ENCODE results near the gene TMEM139. TPM values are rescaled to one million over a fixed set of nuclear protein-coding genes. Genes with fewer than 3 reads are reported as not detected.
"Not testable (repeated sequence)": the region's sequence is repeated elsewhere in the genome, so short reads cannot be mapped to it uniquely, and the experiment has no call there.

The TMEM139 gene
- total RNA-seq, 3 donors from 2014 or later, result 16.2 to 49.4 (median 46.6) TPM

DNA sequence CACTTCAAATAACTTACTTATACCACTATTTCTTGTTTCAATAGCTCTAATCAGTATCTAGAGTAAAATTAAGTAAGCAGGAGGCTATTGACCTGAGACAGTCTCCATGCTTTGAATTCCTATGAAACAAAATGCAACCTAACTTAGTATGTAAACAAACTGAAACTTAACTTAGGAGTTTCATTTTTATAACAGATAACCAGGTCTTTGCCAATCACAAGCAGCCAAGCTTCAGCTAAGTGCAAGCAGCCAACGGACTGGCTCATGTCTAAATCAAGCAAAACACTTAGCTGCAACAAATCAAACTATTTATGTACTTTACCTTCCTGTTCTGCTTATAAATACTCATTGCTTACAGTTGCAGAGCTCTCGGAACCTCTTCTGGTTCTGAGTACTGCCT is 25.9 kb upstream of the TMEM139 start:
- Histone ChIP-seq H3K4me3 (no peak overlapping the region), H3K36me3 (ENCODE audit: low read depth) (no peaks in the 10 kb centered on the region), H3K4me1 (ENCODE audit: low read depth) (peaks cover 17% of the 10 kb centered on the region), H3K9me3 (peaks cover 2% of the 10 kb centered on the region)
- TF ChIP-seq CTCF (IDR thresholded peaks at IDR 0.05), result no peak
- intact Hi-C loops (cut with DNase I, micrococcal nuclease), result no loop called here
- DNase-seq (peak in 1 of 3 donors; percentile 28), ATAC-seq (no peak)

GRCh38 chr7:143259765-143260164 is 25.0 kb upstream of the TMEM139 start:
- TF ChIP-seq CTCF (IDR thresholded peaks at IDR 0.05), result no peak
- H3K4me3 ChIP-seq, result no peak overlapping the region
- H3K9me3 ChIP-seq, result no peaks in the 10 kb centered on the region
- ATAC-seq (peak; percentile 33), DNase-seq (no peak)
- H3K36me3 ChIP-seq (ENCODE audit: low read depth), result no peaks in the 10 kb centered on the region
- H3K4me1 ChIP-seq (ENCODE audit: low read depth), result peaks cover 22% of the 10 kb centered on the region
- intact Hi-C loops (cut with DNase I, micrococcal nuclease), result no loop called here

GRCh38 chr7:143261901-143262300 is 22.9 kb upstream of the TMEM139 start:
- H3K4me1 ChIP-seq (ENCODE audit: low read depth), result peaks cover 30% of the 10 kb centered on the region
- no peaks in the 10 kb centered on the region for H3K36me3 ChIP-seq (ENCODE audit: low read depth)
- intact Hi-C loops (cut with DNase I, micrococcal nuclease), result no loop called here
- no peak for TF ChIP-seq CTCF (IDR thresholded peaks at IDR 0.05)
- ATAC-seq, result no peak
- H3K4me3 ChIP-seq, result no peak overlapping the region
- no peak for DNase-seq
- H3K9me3 ChIP-seq, result no peaks in the 10 kb centered on the region

GRCh38 chr7:143263266-143264195 is 21.2 kb upstream of the TMEM139 start, which contains the start of gene GSTK1:
GSTK1 (plus strand) TSS chr7:143263441; CDS start chr7:143263514, 73 bp downstream.
- Histone ChIP-seq H3K4me1 (ENCODE audit: low read depth) (peaks cover 30% of the 10 kb centered on the region), H3K4me3 (peak within 1 kb of the TSS; percentile 64), H3K9me3 (no peaks in the 10 kb centered on the region), H3K36me3 (ENCODE audit: low read depth) (no peaks in the 10 kb centered on the region)
- no peak for TF ChIP-seq CTCF (IDR thresholded peaks at IDR 0.05)
- intact Hi-C loops (cut with DNase I, micrococcal nuclease), result no loop called here
- peak; percentile 89 to 94 (median 92) for DNase-seq
- peak; percentile 95 for ATAC-seq

GRCh38 chr7:143264196-143264568 is 20.6 kb upstream of the TMEM139 start:
- H3K36me3 ChIP-seq (ENCODE audit: low read depth); DNase-seq; intact Hi-C loops (cut with DNase I, micrococcal nuclease); H3K9me3 ChIP-seq: not testable (repeated sequence)
- peaks cover 28% of the 10 kb centered on the region for H3K4me1 ChIP-seq (ENCODE audit: low read depth)
- peak; percentile 1 for ATAC-seq
- peak overlapping the region; percentile 64 for H3K4me3 ChIP-seq

- ATAC-seq (no peak), DNase-seq (peak in 1 of 3 donors; percentile 61)
- H3K4me1 ChIP-seq (ENCODE audit: low read depth), result peaks cover 24% of the 10 kb centered on the region
- TF ChIP-seq CTCF (IDR thresholded peaks at IDR 0.05), result no peak
- H3K36me3 ChIP-seq (ENCODE audit: low read depth), result no peaks in the 10 kb centered on the region
- intact Hi-C loops (cut with DNase I, micrococcal nuclease), result no loop called here
- no peaks in the 10 kb centered on the region for H3K9me3 ChIP-seq
- no peak overlapping the region for H3K4me3 ChIP-seq
These were observed 19.6 kb upstream of the TMEM139 start for GRCh38 chr7:143265017-143265693.
